Activated CD4-positive, alpha-beta memory T cell treated with anti-CD3 and anti-CD28 coated beads, Interleukin-2, amount 10 ng/mL, durations not matched to agents 7 days and 5 days (primary cell): ENCODE data around the gene GPC4. TPM values are rescaled to one million over a fixed set of nuclear protein-coding genes. Genes with fewer than 3 reads are reported as not detected.
"Not testable (repeated sequence)": the region's sequence is repeated elsewhere in the genome, so short reads cannot be mapped to it uniquely, and the experiment has no call there.

Experiments
- CTCF ChIA-PET: fragments of 350-600 bp; sonication (Branson Sonifier 250); formaldehyde crosslinking; loops from one replicate; lab custom pipeline; 2021; ENCODE audit warnings: antibody characterized with exemption, inconsistent platforms; lab: Charles Lee
- POLR2A ChIA-PET: fragments of 350-600 bp; sonication (Branson Sonifier 250); formaldehyde crosslinking; loops from one replicate; lab custom pipeline; 2021; ENCODE audit warnings: antibody characterized with exemption; lab: Charles Lee
- DNase-seq: peaks from one replicate; pipeline ENCODE4 v3.0.0-alpha.2; 2020
- H3K27ac Mint-ChIP-seq: one replicate; pipeline ENCODE4 v1.8.0; 2021; ENCODE audit warnings: mild to moderate bottlenecking, mixed read lengths
- H3K27me3 Mint-ChIP-seq: one replicate; pipeline ENCODE4 v1.8.0; 2021; ENCODE audit warnings: mixed read lengths
- H3K36me3 Mint-ChIP-seq: one replicate; pipeline ENCODE4 v1.8.0; 2021; ENCODE audit warnings: low read depth, mixed read lengths
- H3K4me1 Mint-ChIP-seq: one replicate; pipeline ENCODE4 v1.8.0; 2021; ENCODE audit warnings: mixed read lengths
- H3K4me3 Mint-ChIP-seq: one replicate; pipeline ENCODE4 v1.8.0; 2021; ENCODE audit warnings: mild to moderate bottlenecking, mixed read lengths
- H3K9me3 Mint-ChIP-seq: one replicate; pipeline ENCODE4 v1.8.0; 2021; ENCODE audit warnings: mixed read lengths
- total RNA-seq, 2 experiments: library from RNA; stranded (reverse); gene quantifications; one replicate each; pipeline ENCODE4 v1.2.3, GENCODE V29; 2021

Gene GPC4
- total RNA-seq, 2 experiments from 2014 or later = not detected

- no peak overlapping the region for H3K27ac Mint-ChIP-seq
- H3K4me3 Mint-ChIP-seq = no peak overlapping the region
- H3K27me3 Mint-ChIP-seq = no peaks in the 10 kb centered on the region
- no peak for DNase-seq
- H3K4me1 Mint-ChIP-seq = no peaks in the 10 kb centered on the region
- POLR2A ChIA-PET = no interaction called here
- no peaks in the 10 kb centered on the region for H3K9me3 Mint-ChIP-seq
- CTCF ChIA-PET = interaction anchor here (0.9 to 2.2 kb wide), 3 partner anchors 9 to 335 kb away, joined by 3 to 13 read pairs (median 12); no protein-coding TSS in a partner anchor
- H3K36me3 Mint-ChIP-seq = no peaks in the 10 kb centered on the region
Observed at GRCh38 chrX:133335027-133335426, 80.3 kb downstream of the GPC4 start.

GRCh38 chrX:133333154-133333750, 82.0 kb downstream of the GPC4 start:
- H3K36me3 Mint-ChIP-seq = no peaks in the 10 kb centered on the region
- no peak overlapping the region for H3K4me3 Mint-ChIP-seq
- H3K27me3 Mint-ChIP-seq = no peaks in the 10 kb centered on the region
- no peaks in the 10 kb centered on the region for H3K4me1 Mint-ChIP-seq
- ChIA-PET POLR2A (no interaction called here), CTCF (interaction anchor here (0.5 to 2.2 kb wide), 3 partner anchors 10 to 337 kb away, joined by 3 to 13 read pairs (median 3); no protein-coding TSS in a partner anchor)
- no peak overlapping the region for H3K27ac Mint-ChIP-seq
- DNase-seq = no peak
- H3K9me3 Mint-ChIP-seq = no peaks in the 10 kb centered on the region

- POLR2A ChIA-PET = no interaction called here
- no peaks in the 10 kb centered on the region for H3K9me3 Mint-ChIP-seq
- DNase-seq = no peak
- CTCF ChIA-PET = interaction anchor here (0.5 kb wide), 1 partner anchor 114 kb away, joined by 3 read pairs; no protein-coding TSS in a partner anchor
- H3K4me3 Mint-ChIP-seq = no peak overlapping the region
- no peaks in the 10 kb centered on the region for H3K4me1 Mint-ChIP-seq
- H3K27me3 Mint-ChIP-seq = no peaks in the 10 kb centered on the region
- no peaks in the 10 kb centered on the region for H3K36me3 Mint-ChIP-seq
- no peak overlapping the region for H3K27ac Mint-ChIP-seq
Observed at GRCh38 chrX:133332737-133333136, 82.6 kb downstream of the GPC4 start.

- no peaks in the 10 kb centered on the region for H3K4me1 Mint-ChIP-seq
- CTCF ChIA-PET = no interaction called here
- no peaks in the 10 kb centered on the region for H3K27me3 Mint-ChIP-seq
- H3K27ac Mint-ChIP-seq = no peak overlapping the region
- H3K9me3 Mint-ChIP-seq = no peaks in the 10 kb centered on the region
- H3K36me3 Mint-ChIP-seq = no peaks in the 10 kb centered on the region
- POLR2A ChIA-PET = no interaction called here
- no peak overlapping the region for H3K4me3 Mint-ChIP-seq
- DNase-seq = no peak
Observed at GRCh38 chrX:133330956-133331355, 84.3 kb downstream of the GPC4 start.

GRCh38 chrX:133325422-133325821, 89.9 kb downstream of the GPC4 start:
- ChIA-PET CTCF (no interaction called here), POLR2A (no interaction called here)
- H3K9me3 Mint-ChIP-seq = no peaks in the 10 kb centered on the region
- no peaks in the 10 kb centered on the region for H3K27me3 Mint-ChIP-seq
- no peak overlapping the region for H3K4me3 Mint-ChIP-seq
- DNase-seq = no peak
- H3K36me3 Mint-ChIP-seq = no peaks in the 10 kb centered on the region
- no peak overlapping the region for H3K27ac Mint-ChIP-seq
- peaks cover 2% of the 10 kb centered on the region for H3K4me1 Mint-ChIP-seq

- CTCF ChIA-PET = interaction anchor here (1.6 kb wide), 1 partner anchor 10 kb away, joined by 3 read pairs; no protein-coding TSS in a partner anchor
- H3K27me3 Mint-ChIP-seq = no peaks in the 10 kb centered on the region
- DNase-seq = no peak
Observed at GRCh38 chrX:133323431-133323830, 91.9 kb downstream of the GPC4 start.

GRCh38 chrX:133322269-133322668, 93.0 kb downstream of the GPC4 start:
- H3K27me3 Mint-ChIP-seq, H3K4me3 Mint-ChIP-seq, POLR2A ChIA-PET, H3K36me3 Mint-ChIP-seq, DNase-seq, CTCF ChIA-PET, H3K27ac Mint-ChIP-seq, H3K9me3 Mint-ChIP-seq, H3K4me1 Mint-ChIP-seq: not testable (repeated sequence)

More at GRCh38 chrX:133323431-133323830, 91.9 kb downstream of the GPC4 start:
- H3K36me3 Mint-ChIP-seq = no peaks in the 10 kb centered on the region
- H3K4me3 Mint-ChIP-seq = no peak overlapping the region
- no peak overlapping the region for H3K27ac Mint-ChIP-seq
- POLR2A ChIA-PET = no interaction called here
- peaks cover 2% of the 10 kb centered on the region for H3K4me1 Mint-ChIP-seq
- no peaks in the 10 kb centered on the region for H3K9me3 Mint-ChIP-seq

GRCh38 chrX:133321451-133321850, 93.8 kb downstream of the GPC4 start:
- H3K36me3 Mint-ChIP-seq = no peaks in the 10 kb centered on the region
- peaks cover 2% of the 10 kb centered on the region for H3K4me1 Mint-ChIP-seq
- no peak overlapping the region for H3K27ac Mint-ChIP-seq
- no peak for DNase-seq
- no peaks in the 10 kb centered on the region for H3K9me3 Mint-ChIP-seq
- POLR2A ChIA-PET = no interaction called here
- CTCF ChIA-PET = no interaction called here
- peaks cover 3% of the 10 kb centered on the region for H3K27me3 Mint-ChIP-seq
- H3K4me3 Mint-ChIP-seq = no peak overlapping the region

GRCh38 chrX:133314281-133314680, 101.0 kb downstream of the GPC4 start:
- POLR2A ChIA-PET = no interaction called here
- Mint-ChIP-seq H3K4me3 (no peak overlapping the region), H3K27ac (no peak overlapping the region), H3K36me3 (no peaks in the 10 kb centered on the region), H3K4me1 (no peaks in the 10 kb centered on the region), H3K9me3 (no peaks in the 10 kb centered on the region), H3K27me3 (peaks cover 5% of the 10 kb centered on the region)
- DNase-seq = no peak
- CTCF ChIA-PET = no interaction called here

GRCh38 chrX:133308499-133308897, 106.8 kb downstream of the GPC4 start:
- peaks cover 1% of the 10 kb centered on the region for H3K27me3 Mint-ChIP-seq
- no peaks in the 10 kb centered on the region for H3K9me3 Mint-ChIP-seq
- DNase-seq = no peak
- H3K27ac Mint-ChIP-seq = no peak overlapping the region
- no peak overlapping the region for H3K4me3 Mint-ChIP-seq
- H3K36me3 Mint-ChIP-seq = no peaks in the 10 kb centered on the region
- CTCF ChIA-PET = no interaction called here
- H3K4me1 Mint-ChIP-seq = no peaks in the 10 kb centered on the region
- POLR2A ChIA-PET = no interaction called here

GRCh38 chrX:133307637-133308498, 107.4 kb downstream of the GPC4 start:
- Mint-ChIP-seq H3K9me3 (no peaks in the 10 kb centered on the region), H3K27me3 (peaks cover 1% of the 10 kb centered on the region), H3K36me3 (no peaks in the 10 kb centered on the region), H3K27ac (no peak overlapping the region), H3K4me3 (no peak overlapping the region), H3K4me1 (no peaks in the 10 kb centered on the region)
- POLR2A ChIA-PET = no interaction called here
- DNase-seq = no peak
- CTCF ChIA-PET = no interaction called here

GRCh38 chrX:133307094-133307493, 108.2 kb downstream of the GPC4 start:
- Mint-ChIP-seq H3K4me3 (no peak overlapping the region), H3K9me3 (no peaks in the 10 kb centered on the region), H3K27ac (no peak overlapping the region), H3K27me3 (peaks cover 1% of the 10 kb centered on the region), H3K36me3 (no peaks in the 10 kb centered on the region), H3K4me1 (no peaks in the 10 kb centered on the region)
- no peak for DNase-seq
- ChIA-PET POLR2A (no interaction called here), CTCF (no interaction called here)

- H3K4me1 Mint-ChIP-seq = no peaks in the 10 kb centered on the region
- ChIA-PET POLR2A (no interaction called here), CTCF (no interaction called here)
- peaks cover 1% of the 10 kb centered on the region for H3K27me3 Mint-ChIP-seq
- no peaks in the 10 kb centered on the region for H3K36me3 Mint-ChIP-seq
- H3K27ac Mint-ChIP-seq = no peak overlapping the region
- H3K4me3 Mint-ChIP-seq = no peak overlapping the region
- no peak for DNase-seq
- no peaks in the 10 kb centered on the region for H3K9me3 Mint-ChIP-seq
Observed at GRCh38 chrX:133306316-133306715, 109.0 kb downstream of the GPC4 start.
